B cell (primary cell): ENCODE measurements around the gene SRGAP1. TPM values are rescaled to one million over a fixed set of nuclear protein-coding genes. Genes with fewer than 3 reads are reported as not detected.

Experiments
- ATAC-seq: fragments of 200-7000 bp; cut with Tn5 transposase; one replicate; pipeline ENCODE4 v1.10.0; 2021; ENCODE audit warnings: low read depth, mild to moderate bottlenecking, moderate number of reproducible peaks, moderate library complexity
- CTCF ChIA-PET: fragments of 350-600 bp; sonication (Branson Sonifier 250); formaldehyde crosslinking; loops from one replicate; lab custom pipeline; 2021; ENCODE audit warnings: antibody characterized with exemption, inconsistent platforms; lab: Charles Lee
- POLR2A ChIA-PET: fragments of 350-600 bp; sonication (Branson Sonifier 250); formaldehyde crosslinking; loops from one replicate; lab custom pipeline; 2021; ENCODE audit warnings: antibody characterized with exemption; lab: Charles Lee
- DNase-seq: peaks from one replicate; pipeline ENCODE4 v3.0.0; 2013
- H2AFZ ChIP-seq: 2 replicates; pipeline ENCODE4 v1.6.1; 2012; ENCODE audit warnings: mild to moderate bottlenecking, low read depth, low read length; ENCODE audit not compliant: insufficient read depth, poor library complexity, severe bottlenecking
- H3K27ac ChIP-seq, 2 donors: 1 replicate in 1 of 2; 2 replicates in 1 of 2; pipeline ENCODE4 v1.5.1; 2012 to 2013; ENCODE audit warnings: low read length in 2 of 2, mild to moderate bottlenecking in 2 of 2, moderate library complexity in 1 of 2
- H3K27me3 ChIP-seq, 4 experiments: fragments of 200-600 bp in 1 of 4; sonication (generic) in 1 of 4; replicated peaks in 1 of 4; 1 replicate in 2 of 4; 2 replicates in 2 of 4; pipeline versions ENCODE4 v1.6.1 to v1.7.0; 2013 to 2016; ENCODE audit warnings: low read length in 3 of 4, mild to moderate bottlenecking in 2 of 4, mixed read lengths in 1 of 4, moderate library complexity in 1 of 4; ENCODE audit not compliant: insufficient read depth in 4 of 4, control insufficient read depth in 3 of 4; ENCODE audit errors: control extremely low read depth in 1 of 4
- H3K36me3 ChIP-seq, 2 experiments: replicated peaks in 1 of 2; 1 replicate in 1 of 2; 2 replicates in 1 of 2; pipeline versions ENCODE4 v1.6.1 to v1.7.1; 2013; ENCODE audit warnings: low read length in 1 of 2; ENCODE audit not compliant: insufficient read depth in 2 of 2, control insufficient read depth in 1 of 2; ENCODE audit errors: control extremely low read depth in 1 of 2, extremely low read depth in 1 of 2
- H3K4me1 ChIP-seq, 2 donors: fragments of 200-600 bp in 1 of 2; sonication (generic) in 1 of 2; 1 replicate in 1 of 2; 2 replicates in 1 of 2; pipeline versions ENCODE4 v1.5.1 to v1.6.1; 2013 to 2017; ENCODE audit warnings: low read length in 2 of 2; ENCODE audit not compliant: control insufficient read depth in 2 of 2, insufficient read depth in 2 of 2
- H3K4me2 ChIP-seq: replicated peaks from 2 replicates; pipeline ENCODE3; 2012; ENCODE audit warnings: mild to moderate bottlenecking, low read depth, low read length; ENCODE audit not compliant: poor library complexity, severe bottlenecking
- H3K4me3 ChIP-seq, 5 experiments: fragments of 200-600 bp in 1 of 5; sonication (generic) in 1 of 5; 1 replicate in 3 of 5; 2 replicates in 2 of 5; pipeline versions ENCODE4 v1.5.1 to v1.7.0; 2011 to 2016; ENCODE audit warnings: low read length in 4 of 5, mild to moderate bottlenecking in 4 of 5, low read depth in 2 of 5, control low read depth in 1 of 5, moderate library complexity in 1 of 5; ENCODE audit not compliant: insufficient read depth in 1 of 5; ENCODE audit errors: control extremely low read depth in 1 of 5, extremely low read depth in 1 of 5
- H3K79me2 ChIP-seq: fragments of 200-600 bp; sonication (generic); one replicate; pipeline ENCODE4 v1.6.0; 2016; ENCODE audit warnings: low read length; ENCODE audit not compliant: control insufficient read depth, insufficient read depth
- H3K9ac ChIP-seq: fragments of 200-600 bp; sonication (generic); 2 replicates; pipeline ENCODE4 v1.6.1; 2017; ENCODE audit warnings: mild to moderate bottlenecking, low read length, moderate library complexity
- H3K9me3 ChIP-seq, 3 donors: one replicate each; pipeline versions ENCODE4 v1.6.1 to v1.7.1; 2013; ENCODE audit warnings: low read length in 2 of 3; ENCODE audit not compliant: control insufficient read depth in 2 of 3, insufficient read depth in 1 of 3; ENCODE audit errors: control extremely low read depth in 1 of 3
- H4K20me1 ChIP-seq: 2 replicates; pipeline ENCODE4 v1.6.0; 2012; ENCODE audit warnings: mild to moderate bottlenecking, low read length; ENCODE audit not compliant: insufficient read depth, control insufficient read depth, poor library complexity, severe bottlenecking
- H3K27ac Mint-ChIP-seq: one replicate; pipeline ENCODE4 v1.8.0; 2021; ENCODE audit warnings: mixed read lengths
- H3K27me3 Mint-ChIP-seq: one replicate; pipeline ENCODE4 v1.8.0; 2021; ENCODE audit warnings: mixed read lengths
- H3K4me1 Mint-ChIP-seq: one replicate; pipeline ENCODE4 v1.8.0; 2021; ENCODE audit warnings: mixed read lengths
- H3K4me3 Mint-ChIP-seq: one replicate; pipeline ENCODE4 v1.8.0; 2021; ENCODE audit warnings: mixed read lengths
- H3K9me3 Mint-ChIP-seq: one replicate; pipeline ENCODE4 v1.8.0; 2022; ENCODE audit warnings: mixed read lengths; ENCODE audit not compliant: insufficient read depth
- CTCF ChIP-seq: fragments of 200-600 bp; IDR thresholded peaks from one replicate; pipeline ENCODE4 v1.8.0; 2022; ENCODE audit warnings: antibody characterized with exemption, mild to moderate bottlenecking
- EZH2 ChIP-seq: IDR thresholded peaks from 2 replicates; pipeline ENCODE4 v1.6.1; 2012; ENCODE audit warnings: borderline replicate concordance, low read depth, mild to moderate bottlenecking, moderate library complexity, low read length; ENCODE audit not compliant: insufficient read depth, poor library complexity, severe bottlenecking
- whole genome bisulfite sequencing: methylation state at CpG from one replicate; pipeline ENCODE4 v1.1.5; 2013; ENCODE audit warnings: missing lambda C conversion rate; ENCODE audit not compliant: insufficient coverage; 5-methylcytosine and 5-hydroxymethylcytosine counted together
- intact Hi-C: fragments of 100-400 bp; cut with micrococcal nuclease; formaldehyde crosslinking; loops from one replicate; pipeline ENCODE4 v1.10.0; 2022
- polyA plus RNA-seq: library from polyadenylated mRNA; depleted of rRNA; stranded (reverse); fragments of >200 nt; gene quantifications from 2 replicates; pipeline ENCODE4 v1.2.3, GENCODE V29; 2012
- total RNA-seq, 2 donors: library from RNA; stranded (reverse); fragments of 120-200 nt in 1 of 2; gene quantifications; 1 replicate in 1 of 2; 2 replicates in 1 of 2; pipeline versions ENCODE4 v1.2.3 to v1.2.4, GENCODE V29; 2013 to 2022

SRGAP1 gene
- total and polyA plus RNA-seq, 2 donors (not counting 1 experiment from before 2014, with no cell fraction given) = under 0.01 to 0.22 TPM

GRCh38 chr12:64187794-64188193, 343.3 kb downstream of the SRGAP1 start:
- WGBS = no CpG with 5 or more reads among the region's 2 CpGs
- Histone ChIP-seq H3K79me2 (no peaks in the 10 kb centered on the region), H3K9me3 (no peaks in the 10 kb centered on the region), H4K20me1 (no peaks in the 10 kb centered on the region), H3K4me1 (no peaks in the 10 kb centered on the region), H2AFZ (no peak overlapping the region), H3K4me2 (no peak overlapping the region), H3K9ac (no peak overlapping the region), H3K27me3 (no peaks in the 10 kb centered on the region), H3K4me3 (no peak overlapping the region), H3K27ac (no peak overlapping the region), H3K36me3 (peaks cover 0 to 4% of the 10 kb centered on the region in 2 experiments)
- POLR2A ChIA-PET = no interaction called here
- CTCF ChIA-PET = no interaction called here
- Mint-ChIP-seq H3K27ac (no peak overlapping the region), H3K4me3 (no peak overlapping the region), H3K27me3 (no peaks in the 10 kb centered on the region), H3K4me1 (no peaks in the 10 kb centered on the region), H3K9me3 (peaks cover 2% of the 10 kb centered on the region)
- ATAC-seq (no peak), DNase-seq (no peak)
- intact Hi-C loops = no loop called here
- TF ChIP-seq EZH2 (no peak), CTCF (no peak)

GRCh38 chr12:64189530-64189929, 345.0 kb downstream of the SRGAP1 start:
- H3K9me3 Mint-ChIP-seq = no peaks in the 10 kb centered on the region
- CTCF ChIA-PET = no interaction called here
- DNase-seq = no peak
- Histone ChIP-seq H3K27ac (no peak overlapping the region), H4K20me1 (no peaks in the 10 kb centered on the region), H3K79me2 (no peaks in the 10 kb centered on the region), H3K4me2 (no peak overlapping the region), H3K4me3 (no peak overlapping the region), H3K4me1 (no peaks in the 10 kb centered on the region), H3K27me3 (no peaks in the 10 kb centered on the region), H2AFZ (no peak overlapping the region), H3K9ac (no peak overlapping the region), H3K9me3 (no peaks in the 10 kb centered on the region), H3K36me3 (peaks cover 10 to 19% of the 10 kb centered on the region in 2 experiments)
- H3K27ac Mint-ChIP-seq = no peak overlapping the region
- intact Hi-C loops = no loop called here
- no peaks in the 10 kb centered on the region for H3K4me1 Mint-ChIP-seq
- no CpG with 5 or more reads among the region's 1 CpG for WGBS
- H3K4me3 Mint-ChIP-seq = no peak overlapping the region
- ATAC-seq = no peak
- H3K27me3 Mint-ChIP-seq = no peaks in the 10 kb centered on the region
- POLR2A ChIA-PET = no interaction called here
- TF ChIP-seq EZH2 = no peak
- TF ChIP-seq CTCF = no peak
